ENCODE results near the gene NMT1. TPM values are rescaled to one million over a fixed set of nuclear protein-coding genes. Genes with fewer than 3 reads are reported as not detected.

NMT1 gene
- total RNA-seq, 2 experiments from 2014 or later = 156 to 169 TPM

DNA sequence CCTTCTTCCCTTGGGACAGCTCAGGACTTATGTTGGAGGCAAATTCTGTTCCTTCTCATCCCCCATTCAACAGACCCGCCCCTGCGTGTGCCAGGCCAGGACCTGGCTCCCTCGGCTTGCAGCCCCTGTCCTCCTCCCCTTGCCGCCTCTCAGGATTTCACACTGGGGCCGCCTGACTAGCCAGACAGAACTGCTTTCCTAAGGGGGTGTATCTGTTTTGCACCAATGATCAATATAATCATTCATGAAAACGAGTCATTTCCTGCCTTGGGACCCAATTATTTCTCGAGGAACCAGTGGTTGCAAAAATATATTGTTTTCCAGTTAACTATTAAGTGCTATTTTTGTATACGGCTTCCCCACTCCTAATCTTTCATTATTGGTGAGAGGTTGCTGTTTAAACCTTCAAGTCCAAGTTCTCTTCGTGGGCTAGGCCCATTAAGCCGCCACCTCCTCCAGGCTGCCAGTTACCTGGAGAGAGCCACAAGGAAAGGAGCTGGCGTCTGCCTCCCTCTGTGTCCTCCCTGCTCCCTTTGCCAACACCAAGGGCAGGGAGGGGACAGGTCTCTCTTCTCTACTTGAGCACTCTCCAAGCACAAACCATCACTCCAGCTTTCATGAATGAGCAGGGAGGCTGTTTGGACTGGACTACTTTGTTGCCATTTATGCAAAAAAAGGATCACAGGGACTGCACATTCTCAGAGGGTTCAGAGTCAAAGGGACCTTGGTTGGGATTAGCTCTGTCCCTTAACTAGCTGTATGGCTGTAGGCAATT is 18.6 kb upstream of the NMT1 start:
- CTCF ChIA-PET = interaction anchor here (1.1 to 1.6 kb wide), 2 partner anchors 18 to 122 kb away, joined by 3 to 4 read pairs; no protein-coding TSS in a partner anchor
- DNase-seq = no peak
- H3K27me3 Mint-ChIP-seq = no peaks in the 10 kb centered on the region
- no peaks in the 10 kb centered on the region for H3K9me3 Mint-ChIP-seq
- TF ChIP-seq, protein P1, sequence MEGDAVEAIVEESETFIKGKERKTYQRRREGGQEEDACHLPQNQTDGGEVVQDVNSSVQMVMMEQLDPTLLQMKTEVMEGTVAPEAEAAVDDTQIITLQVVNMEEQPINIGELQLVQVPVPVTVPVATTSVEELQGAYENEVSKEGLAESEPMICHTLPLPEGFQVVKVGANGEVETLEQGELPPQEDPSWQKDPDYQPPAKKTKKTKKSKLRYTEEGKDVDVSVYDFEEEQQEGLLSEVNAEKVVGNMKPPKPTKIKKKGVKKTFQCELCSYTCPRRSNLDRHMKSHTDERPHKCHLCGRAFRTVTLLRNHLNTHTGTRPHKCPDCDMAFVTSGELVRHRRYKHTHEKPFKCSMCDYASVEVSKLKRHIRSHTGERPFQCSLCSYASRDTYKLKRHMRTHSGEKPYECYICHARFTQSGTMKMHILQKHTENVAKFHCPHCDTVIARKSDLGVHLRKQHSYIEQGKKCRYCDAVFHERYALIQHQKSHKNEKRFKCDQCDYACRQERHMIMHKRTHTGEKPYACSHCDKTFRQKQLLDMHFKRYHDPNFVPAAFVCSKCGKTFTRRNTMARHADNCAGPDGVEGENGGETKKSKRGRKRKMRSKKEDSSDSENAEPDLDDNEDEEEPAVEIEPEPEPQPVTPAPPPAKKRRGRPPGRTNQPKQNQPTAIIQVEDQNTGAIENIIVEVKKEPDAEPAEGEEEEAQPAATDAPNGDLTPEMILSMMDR (IDR thresholded peaks at IDR 0.05) = no peak
- H3K27ac Mint-ChIP-seq = peak overlapping the region; percentile 63
- no peak overlapping the region for H3K4me3 Mint-ChIP-seq
- POLR2A ChIA-PET = interaction anchor here (0.6 to 1.2 kb wide), 3 partner anchors 18 to 178 kb away, joined by 3 to 5 read pairs (median 3); no protein-coding TSS in a partner anchor
- H3K4me1 Mint-ChIP-seq (ENCODE audit: low read depth) = peaks cover 35% of the 10 kb centered on the region
- intact Hi-C loops (cut with micrococcal nuclease) = no loop called here
- ATAC-seq = no peak
- peaks cover 15% of the 10 kb centered on the region for H3K36me3 Mint-ChIP-seq (ENCODE audit: low read depth)

DNA sequence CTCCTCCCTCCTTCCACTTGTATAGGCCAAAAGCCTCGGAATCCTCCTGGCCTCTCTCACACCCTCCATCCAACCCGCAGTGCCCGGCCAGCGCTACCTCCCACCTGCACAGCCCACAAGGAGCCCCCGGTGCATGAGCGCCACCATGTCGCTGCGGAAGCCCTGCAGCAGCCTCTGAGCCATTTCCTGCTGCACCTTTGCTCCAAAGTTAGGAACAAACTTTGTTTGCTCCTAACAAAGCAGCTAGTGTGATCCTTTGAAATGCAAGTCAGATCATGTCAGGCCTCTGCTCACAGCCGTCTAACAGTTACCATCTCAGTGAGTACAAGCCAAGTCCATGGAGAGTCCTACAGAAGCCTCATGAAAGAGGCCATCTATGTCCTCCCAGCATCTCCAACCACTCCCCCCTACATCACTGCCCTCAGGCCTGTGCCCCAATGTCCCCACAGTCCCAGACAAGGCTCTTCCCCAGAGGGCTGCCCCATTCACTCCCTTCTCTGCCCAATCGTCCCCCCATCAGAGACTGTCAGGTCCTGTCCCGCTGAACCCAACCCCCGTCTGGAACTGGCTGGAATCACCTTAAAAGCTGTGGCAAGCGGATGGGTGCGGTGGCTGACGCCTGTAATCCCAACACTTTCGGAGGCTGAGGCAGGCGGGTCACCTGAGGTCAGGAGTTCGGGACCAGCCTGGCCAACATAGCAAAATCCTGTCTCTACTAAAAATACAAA is 17.1 kb upstream of the NMT1 start:
- H3K9me3 Mint-ChIP-seq = no peaks in the 10 kb centered on the region
- POLR2A ChIA-PET = no interaction called here
- CTCF ChIA-PET = interaction anchor here (1.6 kb wide), 1 partner anchor 124 kb away, joined by 4 read pairs; no protein-coding TSS in a partner anchor
- no peaks in the 10 kb centered on the region for H3K27me3 Mint-ChIP-seq
- H3K27ac Mint-ChIP-seq = peak overlapping the region; percentile 63
- intact Hi-C loops (cut with micrococcal nuclease) = no loop called here
- TF ChIP-seq, protein P1 (IDR thresholded peaks at IDR 0.05) = no peak
- no peak overlapping the region for H3K4me3 Mint-ChIP-seq
- H3K36me3 Mint-ChIP-seq (ENCODE audit: low read depth) = peaks cover 17% of the 10 kb centered on the region
- ATAC-seq (no peak), DNase-seq (no peak)
- H3K4me1 Mint-ChIP-seq (ENCODE audit: low read depth) = peaks cover 39% of the 10 kb centered on the region

DNA sequence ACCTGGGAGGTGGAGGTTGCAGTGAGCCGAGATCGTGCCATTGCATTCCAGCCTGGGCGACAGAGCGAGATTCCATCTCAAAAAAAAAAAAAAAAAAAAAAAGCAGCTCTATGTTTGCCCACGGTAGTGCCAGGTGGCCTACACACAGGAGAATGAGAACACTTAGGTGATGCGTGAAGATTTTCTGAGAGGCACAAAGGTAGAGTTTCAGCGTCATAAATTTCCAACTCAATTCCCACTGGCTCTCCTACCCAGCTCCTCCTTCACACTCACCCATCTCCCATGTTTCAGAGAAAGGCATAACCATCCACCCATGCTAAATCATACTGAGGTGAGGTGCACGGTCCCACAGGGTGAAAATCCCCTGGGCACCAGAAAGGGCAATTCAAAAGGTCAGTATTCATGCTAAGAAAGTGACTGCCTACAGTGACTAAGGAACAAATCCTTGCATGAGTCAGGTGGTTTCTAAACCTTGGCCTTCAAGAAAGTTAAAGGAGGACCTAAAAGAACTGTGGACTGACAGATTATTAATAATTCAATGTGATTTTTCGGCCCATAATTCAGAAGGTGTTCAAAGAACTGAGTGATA is 14.5 kb upstream of the NMT1 start:
- H3K4me1 Mint-ChIP-seq (ENCODE audit: low read depth) = peaks cover 55% of the 10 kb centered on the region
- no peaks in the 10 kb centered on the region for H3K9me3 Mint-ChIP-seq
- ATAC-seq = no peak
- H3K27me3 Mint-ChIP-seq = no peaks in the 10 kb centered on the region
- H3K4me3 Mint-ChIP-seq = no peak overlapping the region
- CTCF ChIA-PET = interaction anchor here (0.6 to 3.0 kb wide), 3 partner anchors 25 to 126 kb away, joined by 3 to 15 read pairs (median 4); no protein-coding TSS in a partner anchor
- intact Hi-C loops (cut with micrococcal nuclease) = no loop called here
- peak; percentile 53 for DNase-seq
- peak overlapping the region; percentile 55 for H3K27ac Mint-ChIP-seq
- TF ChIP-seq, protein P1 (IDR thresholded peaks at IDR 0.05) = no peak
- POLR2A ChIA-PET = interaction anchor here (0.6 to 1.1 kb wide), 2 partner anchors 102 to 1249 kb away, joined by 3 to 4 read pairs; partner anchors contain the start of gene HEXIM1
- H3K36me3 Mint-ChIP-seq (ENCODE audit: low read depth) = peaks cover 29% of the 10 kb centered on the region

DNA sequence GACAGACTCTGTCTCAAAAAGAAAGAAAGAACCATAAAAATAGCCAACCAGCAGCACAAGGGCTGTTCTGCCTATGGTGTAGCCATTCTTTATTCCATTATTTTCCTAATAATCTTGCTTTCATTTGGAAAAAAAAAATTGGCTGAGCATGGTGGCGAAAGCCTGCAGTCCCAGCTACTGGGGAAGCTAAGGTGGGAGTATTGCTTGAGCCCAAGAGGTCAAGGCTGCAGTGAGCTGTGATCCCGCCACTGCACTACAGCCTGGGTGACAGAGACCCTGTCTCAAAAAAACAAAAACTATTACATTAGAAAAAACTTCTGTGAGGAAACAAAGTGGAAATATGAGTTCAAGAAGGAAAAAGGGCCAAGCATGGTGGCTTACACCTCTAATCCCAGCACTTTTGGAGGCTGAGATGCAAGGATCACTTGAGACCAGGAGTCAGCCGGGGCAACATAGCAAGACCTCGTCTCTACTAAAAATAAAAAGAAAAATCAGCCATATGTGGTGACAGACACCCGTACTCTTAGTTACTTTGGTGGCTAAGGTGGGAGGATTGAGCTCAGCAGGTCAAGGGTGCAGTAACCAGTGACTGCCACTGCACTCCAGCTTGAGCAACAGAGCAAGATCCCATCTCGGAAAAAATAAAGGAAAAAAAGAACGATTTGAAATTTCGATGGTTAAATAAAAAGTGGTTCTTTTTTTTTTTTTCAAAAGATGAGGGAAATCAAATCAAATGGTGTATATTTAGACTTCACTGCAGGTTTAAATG is 12.1 kb upstream of the NMT1 start:
- CTCF ChIA-PET = interaction anchor here (0.9 to 3.2 kb wide), 11 partner anchors 9 to 184 kb away, joined by 3 to 17 read pairs (median 3); partner anchors contain the start of gene ACBD4
- intact Hi-C loops (cut with micrococcal nuclease) = no loop called here
- Mint-ChIP-seq H3K9me3 (no peaks in the 10 kb centered on the region), H3K27ac (peak overlapping the region; percentile 64), H3K4me1 (ENCODE audit: low read depth) (peaks cover 41% of the 10 kb centered on the region), H3K4me3 (peak overlapping the region; percentile 84), H3K27me3 (no peaks in the 10 kb centered on the region), H3K36me3 (ENCODE audit: low read depth) (peaks cover 27% of the 10 kb centered on the region)
- no peak for DNase-seq
- TF ChIP-seq, protein P1 (IDR thresholded peaks at IDR 0.05) = peak; percentile 36
- no peak for ATAC-seq
- POLR2A ChIA-PET = interaction anchor here (0.6 to 3.9 kb wide), 2 partner anchors 9 to 14 kb away, joined by 3 to 51 read pairs; partner anchors contain the start of gene NMT1

Measured in activated CD8-positive, alpha-beta T cell treated with anti-CD3 and anti-CD28 coated beads for 36 hours (primary cell).